Measurements from ENCODE around the gene SSRP1. TPM values are rescaled to one million over a fixed set of nuclear protein-coding genes. Genes with fewer than 3 reads are reported as not detected.

SSRP1 gene
- total RNA-seq, 1 experiment from 2014 or later, result 173 TPM

- Histone ChIP-seq H3K9me3 (ENCODE audit: control insufficient read depth, insufficient read depth, low read depth, low read length) (peaks cover 4% of the 10 kb centered on the region; the same call in 1 of the 2 replicates), H3K4me3 (ENCODE audit: low read depth in 2 of 2, low read length in 2 of 2) (no peak overlapping the region), H3K36me3 (ENCODE audit: control insufficient read depth, insufficient read depth, low read length) (no peaks in the 10 kb centered on the region), H3K27me3 (ENCODE audit: control insufficient read depth, insufficient read depth, low read length) (no peaks in the 10 kb centered on the region), H3K4me1 (ENCODE audit: control insufficient read depth, insufficient read depth, low read length) (no peaks in the 10 kb centered on the region), H3K27ac (ENCODE audit: low read length) (no peak overlapping the region)
- intact Hi-C loops (cut with micrococcal nuclease; ENCODE audit: unreplicated experiment) (no loop called here), in situ Hi-C loops (cut with HindIII; ENCODE audit: low pct_unique_long_range_greater_than_20kb, low sequenced_read_pairs) (no loop called here)
- no peak for ATAC-seq
- TF ChIP-seq TCF7L2 (IDR thresholded peaks at IDR 0.05; ENCODE audit: low read depth, low read length), result no peak
- no peak for TF ChIP-seq CTCF (IDR thresholded peaks at IDR 0.05)
- TF ChIP-seq POLR2AphosphoS5 (IDR thresholded peaks at IDR 0.05; ENCODE audit: low read depth, low read length), result no peak
- no peak for TF ChIP-seq REST (IDR thresholded peaks at IDR 0.05; ENCODE audit: insufficient read depth in 1 of 2, low read depth in 2 of 2, low read length in 1 of 2)
- no peak for TF ChIP-seq SIN3A (IDR thresholded peaks at IDR 0.05; ENCODE audit: borderline replicate concordance, insufficient read depth, low read depth, low read length)
- DNase-seq (ENCODE audit: low read depth, low spot score), result no peak
- ChIA-PET CTCF (no interaction called here), POLR2A (no interaction called here)
- no TSS peak for BruUV-seq (replicated peaks)
Measured at GRCh38 chr11:57300785-57301184, 34.9 kb downstream of the SSRP1 start.

- no peaks in the 10 kb centered on the region for H3K27me3 ChIP-seq (ENCODE audit: control insufficient read depth, insufficient read depth, low read length)
- H3K27ac ChIP-seq (ENCODE audit: low read length), result no peak overlapping the region
- ATAC-seq, result no peak
- H3K9me3 ChIP-seq (ENCODE audit: control insufficient read depth, insufficient read depth, low read depth, low read length), result peaks cover 4% of the 10 kb centered on the region; the same call in 1 of the 2 replicates
- no peak overlapping the region for H3K4me3 ChIP-seq (ENCODE audit: low read depth in 2 of 2, low read length in 2 of 2)
- no peak for DNase-seq (ENCODE audit: low read depth, low spot score)
- TF ChIP-seq POLR2AphosphoS5 (IDR thresholded peaks at IDR 0.05; ENCODE audit: low read depth, low read length), result no peak
- TF ChIP-seq REST (IDR thresholded peaks at IDR 0.05; ENCODE audit: insufficient read depth in 1 of 2, low read depth in 2 of 2, low read length in 1 of 2), result no peak
- no peak for TF ChIP-seq TCF7L2 (IDR thresholded peaks at IDR 0.05; ENCODE audit: low read depth, low read length)
- no peak for TF ChIP-seq CTCF (IDR thresholded peaks at IDR 0.05)
- no peak for TF ChIP-seq SIN3A (IDR thresholded peaks at IDR 0.05; ENCODE audit: borderline replicate concordance, insufficient read depth, low read depth, low read length)
- in situ Hi-C loops (cut with HindIII; ENCODE audit: low pct_unique_long_range_greater_than_20kb, low sequenced_read_pairs), result no loop called here
- H3K4me1 ChIP-seq (ENCODE audit: control insufficient read depth, insufficient read depth, low read length), result peaks cover 8% of the 10 kb centered on the region; the same call in 1 of the 2 replicates
- H3K36me3 ChIP-seq (ENCODE audit: control insufficient read depth, insufficient read depth, low read length), result no peaks in the 10 kb centered on the region
- no TSS peak for BruUV-seq (replicated peaks)
- intact Hi-C loops (cut with micrococcal nuclease; ENCODE audit: unreplicated experiment), result no loop called here
- ChIA-PET POLR2A (no interaction called here), CTCF (no interaction called here)
Measured at GRCh38 chr11:57299150-57299737, 36.4 kb downstream of the SSRP1 start.
